Uterus (tissue), 2 donors: ENCODE measurements around the gene NUDT5.

ENCODE experiments used
- POLR2A ChIP-seq, 2 donors: fragments of 450-650 bp; IDR thresholded peaks; one replicate each; pipeline ENCODE4 v1.6.1; 2016; ENCODE audit warnings: antibody characterized with exemption in 2 of 2, mild to moderate bottlenecking in 1 of 2, moderate library complexity in 1 of 2
- TF ChIP-seq, protein P1 (sequence below), 4 experiments: fragments of 200-600 bp in 2 of 4; fragments of 450-650 bp in 2 of 4; sonication (generic) in 2 of 4; IDR thresholded peaks; one replicate each; pipeline ENCODE4 v1.5.1; 2016 to 2019; ENCODE audit warnings: antibody characterized with exemption in 4 of 4, mild to moderate bottlenecking in 2 of 4, moderate library complexity in 1 of 4

DNA sequence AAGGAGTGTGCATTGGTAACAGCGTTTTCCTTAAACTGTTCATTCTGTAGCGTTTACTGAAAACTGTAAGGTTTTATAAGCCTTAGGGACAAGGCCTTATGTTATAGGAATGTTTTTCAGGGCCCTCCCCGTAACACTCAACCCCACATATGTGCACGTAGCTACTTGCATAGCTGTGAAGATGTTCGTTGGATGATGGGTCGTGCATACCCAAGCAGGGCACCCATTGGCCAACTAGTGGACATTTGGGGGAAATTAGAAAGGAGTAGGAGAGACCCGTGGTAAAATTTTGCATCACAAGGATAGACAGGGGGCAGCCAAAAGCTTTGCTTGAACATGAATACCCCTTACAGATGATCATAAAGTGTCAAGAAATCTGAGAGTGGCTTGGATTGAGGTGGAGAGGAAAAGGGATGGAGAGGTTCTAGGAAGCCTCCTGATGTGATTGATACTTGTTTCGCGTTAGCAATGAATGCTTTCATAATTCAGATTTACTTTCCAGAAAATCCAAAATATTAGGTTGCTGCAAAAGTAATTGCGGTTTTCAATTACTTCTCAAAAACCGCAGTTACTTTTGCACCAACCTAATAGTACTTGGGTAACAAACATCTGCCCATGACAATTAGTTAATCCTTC, 65.3 kb downstream of the NUDT5 start:
- TF ChIP-seq, protein P1, sequence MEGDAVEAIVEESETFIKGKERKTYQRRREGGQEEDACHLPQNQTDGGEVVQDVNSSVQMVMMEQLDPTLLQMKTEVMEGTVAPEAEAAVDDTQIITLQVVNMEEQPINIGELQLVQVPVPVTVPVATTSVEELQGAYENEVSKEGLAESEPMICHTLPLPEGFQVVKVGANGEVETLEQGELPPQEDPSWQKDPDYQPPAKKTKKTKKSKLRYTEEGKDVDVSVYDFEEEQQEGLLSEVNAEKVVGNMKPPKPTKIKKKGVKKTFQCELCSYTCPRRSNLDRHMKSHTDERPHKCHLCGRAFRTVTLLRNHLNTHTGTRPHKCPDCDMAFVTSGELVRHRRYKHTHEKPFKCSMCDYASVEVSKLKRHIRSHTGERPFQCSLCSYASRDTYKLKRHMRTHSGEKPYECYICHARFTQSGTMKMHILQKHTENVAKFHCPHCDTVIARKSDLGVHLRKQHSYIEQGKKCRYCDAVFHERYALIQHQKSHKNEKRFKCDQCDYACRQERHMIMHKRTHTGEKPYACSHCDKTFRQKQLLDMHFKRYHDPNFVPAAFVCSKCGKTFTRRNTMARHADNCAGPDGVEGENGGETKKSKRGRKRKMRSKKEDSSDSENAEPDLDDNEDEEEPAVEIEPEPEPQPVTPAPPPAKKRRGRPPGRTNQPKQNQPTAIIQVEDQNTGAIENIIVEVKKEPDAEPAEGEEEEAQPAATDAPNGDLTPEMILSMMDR (IDR thresholded peaks at IDR 0.05), result peak; percentile 9 to 46 (median 23)
- TF ChIP-seq POLR2A (IDR thresholded peaks at IDR 0.05), result no peak
